AML-193 (cell line): ENCODE data around the gene GPX4.
A peak's percentile ranks its signal among the peaks of the same experiment; 100 is the strongest.

Experiments
- DNase-seq, 2 experiments: peaks; one replicate each; lab custom pipeline; 2025; lab: John Stamatoyannopoulos, UW

GPX4 gene

DNA sequence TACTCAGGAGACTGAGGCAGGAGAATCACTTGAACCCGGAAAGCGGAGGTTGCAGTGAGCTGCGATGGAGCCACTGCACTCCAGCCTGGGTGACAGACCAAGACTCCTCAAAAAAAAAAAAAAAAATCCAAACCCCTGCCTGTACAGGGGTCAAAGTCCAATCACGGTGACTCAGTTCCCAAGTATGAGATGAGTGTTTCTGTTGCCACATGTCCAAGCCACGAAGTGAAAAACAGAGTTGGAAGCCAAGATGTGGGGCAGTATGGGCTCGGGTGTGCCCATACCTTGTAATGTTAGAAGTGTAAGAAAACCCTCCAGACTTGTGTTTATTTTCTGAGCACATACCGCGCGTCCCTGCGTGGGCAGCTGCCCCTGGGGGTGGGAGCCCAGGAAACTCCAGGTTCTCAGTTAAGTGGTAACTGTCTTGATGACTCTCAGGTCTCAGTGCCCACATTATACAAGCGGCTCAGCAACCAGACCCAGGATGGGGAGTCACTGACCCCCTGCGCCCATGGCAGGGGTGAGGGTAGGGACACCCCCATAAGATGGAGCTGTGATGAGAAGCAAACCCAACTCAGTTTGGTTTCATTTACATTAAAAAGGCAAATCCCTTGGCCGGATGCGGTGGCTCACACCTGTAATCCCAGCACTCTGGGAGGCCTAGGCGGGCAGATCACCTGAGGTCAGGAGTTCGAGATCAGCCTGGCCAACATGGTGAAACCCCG is 1.2 kb upstream of the GPX4 start:
- no peak for DNase-seq

DNA sequence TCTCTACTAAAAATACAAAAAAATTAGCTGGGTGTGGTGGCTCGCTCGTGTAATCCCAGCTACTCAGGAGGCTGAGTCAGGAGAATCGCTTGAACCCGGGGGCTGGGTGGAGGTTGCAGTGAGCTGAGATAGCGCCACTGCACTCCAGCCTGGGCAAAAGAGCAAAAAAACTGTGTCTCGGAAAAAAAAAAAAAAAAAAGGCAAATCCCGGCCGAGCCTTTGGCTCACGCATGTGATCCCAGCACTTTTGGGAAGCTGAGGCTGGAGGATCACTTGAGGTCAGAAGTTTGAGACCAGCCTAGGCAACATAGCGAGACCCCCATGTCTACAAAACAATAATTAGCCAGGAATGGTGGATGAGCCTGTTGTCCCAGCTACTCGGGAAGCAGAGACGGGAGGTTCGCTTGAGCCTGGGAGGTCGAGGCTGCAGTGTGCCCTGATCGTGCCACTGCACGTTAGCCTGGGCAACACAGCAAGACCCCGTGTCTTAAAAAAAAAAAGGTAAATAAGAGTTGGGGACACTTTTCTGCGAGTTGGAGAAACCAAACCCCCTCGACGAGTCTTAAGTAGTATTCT is 574 bp upstream of the GPX4 start:
- DNase-seq = no peak

DNA sequence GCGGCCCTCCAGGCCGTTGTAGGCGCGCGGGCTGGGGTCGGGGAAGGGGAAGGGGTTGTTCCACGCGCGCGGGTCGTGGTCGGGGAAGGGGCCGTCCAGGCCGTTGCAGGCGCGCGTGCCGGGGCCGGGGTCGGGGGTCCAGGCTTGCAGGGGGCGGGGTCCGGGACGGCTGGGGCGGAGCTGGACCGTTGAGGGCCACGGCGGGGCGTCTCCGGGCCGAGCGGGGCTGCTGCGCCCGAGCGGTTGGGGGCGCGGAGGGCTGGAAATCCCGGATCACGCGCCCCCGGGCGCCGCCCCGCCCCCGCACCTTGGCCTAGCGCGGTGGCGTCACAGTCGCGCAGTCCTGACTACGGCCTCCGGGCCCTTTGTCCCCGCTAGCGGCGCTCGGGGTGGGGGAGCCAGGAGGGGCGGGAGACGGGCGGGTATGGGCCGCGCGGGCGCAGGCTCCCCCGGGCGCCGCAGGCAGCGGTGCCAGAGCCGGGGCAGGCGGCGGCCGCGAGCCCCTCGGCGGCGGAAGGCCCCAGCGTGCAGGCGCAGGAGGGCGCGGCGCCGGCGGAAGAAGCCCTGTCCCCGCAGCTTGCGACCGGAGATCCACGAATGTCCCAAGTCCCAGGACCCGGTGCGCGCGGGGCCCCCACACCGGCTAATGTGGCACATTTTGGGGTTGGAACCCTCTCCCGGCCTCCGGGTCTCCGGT is 665 bp downstream of the GPX4 start:
- peak; percentile 36 to 55 for DNase-seq

DNA sequence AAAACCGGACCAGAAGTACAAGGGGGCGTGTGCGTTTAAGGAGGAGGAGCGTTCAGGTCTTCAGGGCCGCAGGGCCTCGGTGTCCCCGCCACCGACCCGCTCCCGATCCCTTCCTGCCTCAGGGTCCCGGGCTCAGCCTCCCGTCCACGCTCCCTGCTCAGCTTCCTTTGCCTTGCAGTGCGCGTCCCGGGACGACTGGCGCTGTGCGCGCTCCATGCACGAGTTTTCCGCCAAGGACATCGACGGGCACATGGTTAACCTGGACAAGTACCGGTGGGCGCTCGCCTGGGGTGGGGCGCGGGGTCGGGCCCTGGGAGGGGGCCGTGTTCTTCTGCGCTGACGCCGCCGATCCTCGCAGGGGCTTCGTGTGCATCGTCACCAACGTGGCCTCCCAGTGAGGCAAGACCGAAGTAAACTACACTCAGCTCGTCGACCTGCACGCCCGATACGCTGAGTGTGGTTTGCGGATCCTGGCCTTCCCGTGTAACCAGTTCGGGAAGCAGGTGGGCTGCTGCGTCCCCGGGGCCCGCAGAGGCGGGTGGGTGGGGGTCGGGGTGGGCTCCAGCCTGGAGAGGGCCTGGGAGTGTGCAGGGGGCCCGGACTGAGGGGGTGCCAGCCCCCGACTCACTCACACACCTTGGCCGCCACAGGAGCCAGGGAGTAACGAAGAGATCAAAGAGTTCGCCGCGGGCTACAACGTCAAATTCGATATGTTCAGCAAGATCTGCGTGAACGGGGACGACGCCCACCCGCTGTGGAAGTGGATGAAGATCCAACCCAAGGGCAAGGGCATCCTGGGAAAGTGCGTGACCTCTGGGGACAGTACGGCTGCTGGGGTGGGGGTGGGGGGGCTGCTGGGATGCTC is 1.4 kb downstream of the GPX4 start:
- no peak for DNase-seq

DNA sequence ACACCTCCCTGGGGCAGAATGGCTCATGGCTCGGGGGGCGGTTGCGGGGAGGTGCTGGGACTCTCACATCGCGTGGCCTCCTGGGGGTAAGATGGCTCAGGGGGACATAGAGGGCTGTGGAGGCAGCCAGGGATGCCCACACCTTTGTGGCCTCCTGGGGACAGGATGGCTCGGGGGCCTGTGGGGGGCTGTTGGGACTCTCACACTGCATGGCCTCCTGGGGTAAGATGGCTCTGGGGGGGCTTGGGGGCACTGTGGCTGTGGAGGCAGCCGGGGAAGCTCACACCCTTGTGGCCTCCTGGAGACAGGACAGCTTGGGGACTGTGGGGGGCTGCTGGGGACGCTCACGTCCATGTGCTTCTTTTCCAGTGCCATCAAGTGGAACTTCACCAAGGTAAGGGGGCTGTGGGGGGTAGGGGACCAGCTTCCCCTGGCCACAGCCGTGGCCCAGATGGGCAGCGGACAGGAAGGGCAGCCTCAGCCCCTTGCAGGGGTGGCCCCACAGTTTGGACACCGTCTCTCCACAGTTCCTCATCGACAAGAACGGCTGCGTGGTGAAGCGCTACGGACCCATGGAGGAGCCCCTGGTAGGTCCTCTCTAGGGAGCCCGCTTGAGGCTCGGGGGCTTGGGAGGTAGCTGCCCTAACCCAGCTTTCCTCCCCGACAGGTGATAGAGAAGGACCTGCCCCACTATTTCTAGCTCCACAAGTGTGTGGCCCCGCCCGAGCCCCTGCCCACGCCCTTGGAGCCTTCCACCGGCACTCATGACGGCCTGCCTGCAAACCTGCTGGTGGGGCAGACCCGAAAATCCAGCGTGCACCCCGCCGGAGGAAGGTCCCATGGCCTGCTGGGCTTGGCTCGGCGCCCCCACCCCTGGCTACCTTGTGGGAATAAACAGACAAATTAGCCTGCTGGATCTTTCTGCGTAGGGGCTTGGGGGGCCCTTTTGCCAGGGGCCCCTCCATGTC is 2.4 kb downstream of the GPX4 start:
- DNase-seq = no peak

DNA sequence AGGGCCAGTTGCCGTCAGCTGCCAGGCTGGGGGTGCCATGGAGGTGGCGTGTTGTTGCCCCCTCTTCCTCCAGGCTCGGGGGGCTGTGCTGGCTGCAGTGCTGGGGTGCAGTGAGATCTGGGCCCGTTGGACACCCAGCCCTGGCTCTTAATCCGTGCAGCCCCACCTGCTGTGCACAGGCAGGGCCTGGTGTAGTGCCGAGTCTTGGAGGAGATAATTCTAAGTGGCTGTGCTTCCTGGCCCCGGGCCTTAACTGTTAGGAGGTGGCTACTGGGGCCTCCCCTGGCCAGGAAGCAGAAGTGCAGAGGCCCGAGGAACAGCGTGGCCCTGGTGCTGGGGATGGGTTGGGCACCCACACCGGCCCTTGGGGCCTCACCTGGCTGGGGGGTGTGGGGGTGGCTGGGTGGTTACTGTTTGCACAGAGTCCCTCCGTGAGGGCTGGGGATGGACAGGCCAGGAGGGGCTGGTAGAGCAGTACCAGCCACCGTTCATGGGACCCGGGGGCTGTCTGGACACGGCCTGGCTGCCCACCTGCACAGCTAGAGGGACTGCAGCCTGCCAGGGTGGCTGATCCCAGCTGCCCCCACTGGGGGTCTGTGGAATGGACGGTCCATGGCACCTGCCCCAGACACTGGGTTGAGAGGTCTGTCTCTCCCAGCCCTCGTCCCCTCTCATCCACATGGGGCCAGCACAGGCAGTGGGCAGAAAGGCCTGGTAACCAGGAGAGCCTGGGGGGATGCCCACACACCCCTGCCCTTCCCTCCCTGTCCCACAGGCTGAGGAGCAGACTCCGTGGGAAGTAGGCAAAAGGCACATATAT is 3.3 kb downstream of the GPX4 start:
- peak; percentile 41 to 49 for DNase-seq

DNA sequence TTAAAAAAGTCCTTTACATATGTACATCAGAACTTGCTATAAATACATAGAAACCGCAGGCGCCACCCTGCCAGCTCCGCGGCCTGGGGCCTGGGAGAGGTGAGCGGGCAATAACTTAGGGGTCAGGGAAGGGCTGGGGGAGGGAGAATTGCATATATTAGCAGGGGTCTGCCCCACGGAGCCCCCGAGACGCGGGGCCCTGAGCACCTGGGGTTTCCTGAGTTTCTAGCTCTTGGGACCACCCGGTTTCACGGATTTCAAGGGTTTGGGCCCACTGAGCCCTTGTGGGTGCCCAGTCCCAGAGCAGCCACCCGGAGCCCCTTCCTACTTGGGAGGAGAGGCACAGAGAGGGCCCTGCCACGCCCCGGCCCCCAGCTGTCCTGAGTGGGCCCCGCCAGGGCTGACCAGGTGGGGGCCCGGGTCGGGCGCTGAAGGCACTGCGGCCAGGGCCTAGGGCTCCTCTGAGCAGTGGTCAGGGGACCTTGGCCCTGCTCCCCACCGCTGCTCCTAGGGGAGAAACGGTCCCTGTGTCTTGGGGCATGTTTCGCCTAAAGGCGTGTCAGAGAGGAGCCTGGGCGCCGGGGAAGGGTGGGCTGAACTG is 4.0 kb downstream of the GPX4 start:
- no peak for DNase-seq

DNA sequence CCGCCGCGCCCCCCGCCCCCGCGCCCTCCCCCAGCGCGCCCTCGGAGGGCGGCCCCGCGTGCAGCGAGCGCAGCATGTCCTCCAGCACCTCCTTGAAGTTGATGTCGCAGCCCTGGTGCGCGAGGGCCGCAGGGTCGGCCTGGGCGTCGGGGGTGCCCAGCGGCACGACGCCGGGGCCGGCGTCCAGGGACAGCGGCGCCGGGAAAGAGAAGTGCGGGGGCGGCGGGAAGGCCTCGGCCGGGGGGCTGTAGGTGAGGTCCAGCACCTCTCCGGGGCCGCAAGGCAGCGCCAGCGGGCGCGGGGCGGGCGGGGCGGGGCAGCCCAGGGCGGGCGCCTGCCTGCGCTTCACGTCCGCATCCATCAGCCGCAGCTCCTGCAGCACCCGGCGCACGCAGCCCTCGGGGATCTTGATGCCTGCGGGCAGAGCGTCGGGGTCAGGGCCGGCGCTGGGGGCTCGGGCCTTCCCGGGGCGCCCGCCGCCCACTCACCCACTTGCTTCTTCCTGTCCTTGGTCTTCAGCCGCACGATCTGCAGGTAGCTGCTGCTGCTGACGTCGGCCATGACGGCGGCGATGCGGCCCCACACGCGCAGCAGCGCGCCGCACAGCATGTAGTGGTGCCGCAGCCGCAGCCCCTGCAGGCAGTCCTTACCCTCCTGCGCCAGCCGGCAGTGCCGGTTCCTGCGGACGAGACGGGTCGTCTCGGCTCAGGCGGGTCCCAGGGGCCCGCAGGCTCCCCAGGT is 4.7 kb downstream of the GPX4 start:
- DNase-seq = no peak

DNA sequence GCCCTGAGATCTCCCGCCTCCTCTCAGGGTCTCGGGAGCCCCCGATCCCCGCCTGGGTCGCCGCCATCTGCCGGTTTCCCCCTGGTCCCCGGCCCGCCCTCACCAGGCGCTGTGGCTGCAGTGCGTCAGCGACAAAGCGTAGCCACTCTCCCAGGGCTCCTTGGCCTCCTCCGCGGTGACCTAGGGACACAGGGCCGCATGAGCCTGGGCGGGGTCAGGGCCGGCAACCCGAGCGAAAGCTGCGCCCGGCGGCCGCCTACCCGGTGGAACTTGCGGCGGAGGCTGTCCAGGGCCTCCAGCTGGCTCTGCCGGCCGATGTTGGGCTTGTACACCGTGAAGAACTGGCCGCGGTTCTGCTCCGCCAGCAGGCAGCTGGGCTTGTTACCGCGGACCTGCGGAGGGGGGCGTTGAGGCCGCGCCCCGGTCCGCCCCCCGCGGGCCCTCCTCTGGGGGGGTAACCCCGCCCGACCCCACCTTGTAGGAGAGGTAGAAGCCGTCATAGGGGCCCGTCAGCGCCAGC is 5.3 kb downstream of the GPX4 start:
- DNase-seq = no peak

DNA sequence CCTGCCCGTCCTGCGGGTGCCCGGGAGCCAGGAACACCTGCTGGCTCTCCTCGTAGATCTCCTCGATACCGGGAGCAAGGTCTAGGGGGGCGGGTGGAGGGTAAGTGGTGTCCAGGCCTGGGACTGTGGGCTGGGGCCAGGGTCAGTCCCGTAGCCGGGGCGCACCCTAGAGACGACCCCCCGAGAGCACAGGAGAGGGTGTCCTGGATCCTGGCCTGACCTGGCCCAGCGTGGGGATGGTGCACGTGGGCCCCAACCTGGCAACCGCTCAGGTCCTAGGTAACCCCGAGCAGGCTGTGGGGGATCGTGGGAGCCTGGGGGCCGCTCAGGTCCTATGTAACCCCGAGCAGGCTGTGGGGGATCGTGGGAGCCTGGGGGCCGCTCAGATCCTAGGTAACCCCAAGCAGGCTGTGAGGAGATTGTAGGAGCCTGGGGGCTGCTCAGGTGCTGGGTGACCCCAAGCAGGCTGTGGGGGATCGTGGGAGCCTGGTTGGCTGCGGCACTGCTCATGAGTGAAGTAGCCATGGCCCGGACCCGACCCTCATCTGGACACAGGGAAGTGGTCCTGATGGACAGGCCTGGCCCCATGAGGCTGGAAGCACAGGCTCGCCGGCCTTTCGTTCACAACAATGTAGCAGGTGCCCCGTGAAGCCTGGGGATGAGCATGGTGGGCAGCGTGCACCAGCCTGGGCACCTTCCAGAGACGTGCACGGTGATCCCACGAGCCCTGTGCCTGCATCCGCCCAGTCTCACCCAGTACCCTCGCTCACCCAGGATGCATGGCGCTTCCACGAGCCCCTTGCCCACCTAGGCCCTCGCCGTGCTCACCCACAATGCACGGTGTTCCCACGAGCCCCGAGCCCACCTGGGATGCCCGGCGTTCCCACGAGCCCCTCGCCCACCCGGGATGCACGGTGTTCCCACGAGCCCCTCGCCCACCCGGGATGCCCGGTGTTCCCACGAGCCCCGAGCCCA is 6.2 kb downstream of the GPX4 start:
- no peak for DNase-seq

DNA sequence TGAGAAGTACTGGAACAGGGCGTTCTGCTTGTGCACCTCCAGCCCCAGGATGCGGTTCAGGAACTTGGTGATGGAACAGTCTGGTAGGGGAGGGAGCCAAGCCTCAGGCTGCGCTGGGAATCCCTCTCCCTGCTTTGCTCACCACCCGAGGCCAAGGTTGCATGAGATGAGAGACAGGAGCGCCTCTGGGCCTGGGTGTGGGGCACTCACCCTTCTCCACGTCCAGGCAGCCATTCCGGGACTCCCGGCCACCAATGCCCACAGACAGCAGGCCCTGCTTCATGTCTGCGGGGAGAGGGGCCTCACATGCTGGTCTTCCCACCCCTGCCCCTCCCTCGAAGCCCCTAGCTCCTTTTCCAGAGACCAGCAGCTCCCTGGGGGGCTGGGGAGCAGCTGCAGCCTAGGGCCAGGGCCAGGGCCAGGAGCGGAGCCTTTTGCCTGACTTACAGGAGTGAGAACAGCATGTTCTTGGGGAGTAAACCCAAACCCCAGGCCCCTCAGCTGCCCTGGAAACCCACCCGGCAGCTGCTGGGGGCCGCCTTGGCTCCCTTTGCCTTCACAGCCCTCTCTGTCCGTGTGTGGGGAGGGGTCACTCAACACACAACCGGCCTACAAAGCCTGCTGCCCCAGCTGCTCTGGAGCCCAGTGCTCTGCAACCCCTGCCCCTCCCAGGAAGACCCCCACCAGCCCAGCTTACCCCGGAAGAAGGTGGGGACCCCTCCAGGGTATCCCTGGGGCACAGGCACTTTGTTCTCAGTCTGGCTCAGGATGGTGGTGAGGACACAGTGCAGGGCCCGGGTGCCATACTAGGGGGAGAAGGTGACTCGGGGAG is 7.2 kb downstream of the GPX4 start:
- no peak for DNase-seq

DNA sequence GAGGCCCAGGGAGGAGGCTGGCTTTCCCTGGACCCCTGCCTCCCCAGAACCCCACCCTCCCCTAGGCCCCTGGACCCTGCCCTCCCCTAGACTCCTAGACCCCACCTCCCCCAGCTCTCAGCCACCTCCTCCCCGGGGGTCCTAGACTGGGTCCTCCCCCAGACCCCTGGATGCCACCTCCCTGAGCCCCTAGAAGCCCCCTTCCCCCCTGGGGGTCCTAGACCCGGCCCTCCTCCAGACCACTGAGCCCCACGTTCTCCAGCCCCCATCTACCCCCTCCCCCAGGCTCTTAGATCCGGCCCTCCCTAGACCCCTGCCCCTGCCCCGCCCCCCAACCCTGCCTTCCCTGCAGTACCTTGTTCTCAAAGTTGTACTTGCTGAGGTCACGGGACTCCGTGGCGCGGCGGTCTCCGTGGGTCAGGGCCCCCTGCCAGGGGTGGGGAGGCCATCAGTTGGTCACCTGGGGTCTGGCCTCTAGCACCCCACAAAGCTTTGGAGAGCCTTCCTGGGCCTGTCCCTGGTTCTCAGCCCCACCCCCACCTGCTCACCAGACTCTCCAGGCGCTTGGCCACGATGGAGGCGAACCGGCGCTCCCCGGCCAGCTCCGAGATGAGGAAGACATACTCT is 8.0 kb downstream of the GPX4 start:
- DNase-seq = no peak

DNA sequence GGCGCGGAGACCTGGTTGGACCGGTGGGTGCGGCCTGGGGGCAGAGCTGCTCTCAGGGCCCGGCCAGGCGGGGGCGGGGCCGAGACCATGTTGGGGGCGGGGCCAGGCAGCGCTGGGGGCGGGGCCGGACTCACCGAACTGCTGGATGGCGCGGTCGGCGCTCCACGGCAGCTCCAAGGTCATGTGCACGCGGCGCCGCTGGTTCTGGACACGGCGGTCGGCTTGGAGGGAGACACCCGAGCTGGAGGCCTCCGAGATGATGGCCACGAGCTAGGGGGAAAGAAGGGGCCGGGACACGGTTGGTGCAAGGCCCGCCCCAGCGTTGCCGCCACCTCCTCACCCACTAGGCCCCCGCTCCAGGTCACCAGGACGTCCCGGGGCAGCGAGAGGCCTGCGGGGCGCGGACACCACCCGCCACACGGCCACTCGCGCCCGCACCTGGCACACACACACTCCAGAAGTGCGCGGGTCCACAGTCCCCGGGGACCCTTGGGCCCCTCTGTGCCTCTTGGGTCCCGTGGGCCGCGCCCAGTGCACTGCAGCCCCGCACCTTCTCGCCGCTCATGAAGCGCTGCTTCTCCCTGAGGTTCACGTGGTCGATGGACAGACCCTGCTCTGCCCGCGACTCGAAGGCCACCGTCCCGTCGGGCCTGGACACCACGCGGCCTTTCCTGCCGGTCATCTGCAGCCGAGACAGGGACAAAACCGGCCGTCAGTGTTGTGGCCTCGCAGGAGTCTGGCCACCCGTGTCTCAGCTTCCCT is 8.7 kb downstream of the GPX4 start:
- DNase-seq = no peak

DNA sequence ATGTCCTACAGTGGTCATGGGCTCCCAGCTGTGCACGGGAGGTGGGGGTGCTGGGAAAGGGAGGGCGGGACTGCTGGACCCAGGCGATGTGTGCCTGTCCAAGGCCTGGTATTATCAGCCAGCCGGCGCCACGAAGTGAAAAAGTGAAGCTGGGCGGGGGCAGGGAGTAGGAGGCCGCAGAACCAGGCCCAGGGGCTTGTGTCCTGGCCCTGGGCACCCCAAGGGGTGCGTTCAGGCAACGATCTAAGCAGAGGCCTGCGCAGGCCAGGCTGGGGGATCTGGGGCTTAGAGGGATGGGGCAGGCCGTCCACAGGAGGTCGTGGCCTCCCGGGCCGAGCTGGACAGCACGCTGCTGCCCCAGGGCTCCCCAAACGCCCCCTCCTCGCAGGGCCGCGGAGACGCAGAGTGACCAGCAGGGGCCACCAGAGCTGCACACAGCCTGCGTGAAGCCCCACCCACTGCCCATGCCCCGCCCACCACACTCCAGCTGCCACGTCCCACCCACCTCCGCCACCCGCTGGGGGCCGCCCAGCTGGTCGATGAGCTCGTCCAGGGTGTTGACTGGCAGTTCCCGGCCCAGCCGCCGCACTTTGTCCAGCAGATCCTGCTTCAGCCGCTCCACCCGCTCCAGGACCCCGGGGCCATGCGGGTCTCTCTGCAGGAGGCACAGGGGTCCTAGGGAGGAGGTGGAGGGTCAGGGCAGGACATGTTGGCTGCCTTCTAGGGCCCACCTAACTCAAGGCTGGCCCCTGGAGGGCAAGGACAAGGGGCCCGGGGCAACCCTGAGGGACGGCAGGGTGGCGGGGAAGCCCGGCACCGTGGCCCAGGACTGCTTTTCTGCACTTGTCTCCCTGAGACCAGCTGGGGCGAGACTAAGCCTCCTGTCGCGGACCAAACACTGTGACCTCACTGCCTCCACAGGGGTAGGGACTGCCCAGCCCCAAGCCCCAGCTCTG is 9.5 kb downstream of the GPX4 start:
- DNase-seq = peak in 1 of 2 experiments; percentile 44
